Smooth muscle cell (in vitro differentiated cells): ENCODE measurements around the gene STK31. TPM values are rescaled to one million over a fixed set of nuclear protein-coding genes. Genes with fewer than 3 reads are reported as not detected.
A peak's percentile ranks its signal among the peaks of the same experiment; 100 is the strongest.

Experiments
- DNase-seq: peaks from one replicate; lab custom pipeline; 2025; ENCODE audit not compliant: unreplicated experiment; lab: John Stamatoyannopoulos, UW
- H2AFZ ChIP-seq: fragments of 200-600 bp; sonication (generic); 2 replicates; pipeline ENCODE4 v1.6.0; 2016; ENCODE audit warnings: antibody characterized with exemption, low read depth, mild to moderate bottlenecking
- H3F3A ChIP-seq: fragments of 200-600 bp; sonication (generic); 2 replicates; pipeline ENCODE4 v1.6.0; 2017; ENCODE audit warnings: antibody characterized with exemption, low read depth
- H3K27ac ChIP-seq: fragments of 200-600 bp; sonication (generic); 2 replicates; pipeline ENCODE4 v1.5.1; 2016; ENCODE audit warnings: low read depth, mild to moderate bottlenecking
- H3K27me3 ChIP-seq: fragments of 200-600 bp; sonication (generic); 2 replicates; pipeline ENCODE4 v1.6.1; 2016; ENCODE audit warnings: low read depth, mild to moderate bottlenecking
- H3K36me3 ChIP-seq: fragments of 200-600 bp; sonication (generic); 2 replicates; pipeline ENCODE4 v1.5.1; 2016; ENCODE audit warnings: low read depth
- H3K4me1 ChIP-seq: fragments of 200-600 bp; sonication (generic); 2 replicates; pipeline ENCODE4 v1.5.1; 2016; ENCODE audit warnings: low read depth
- H3K4me2 ChIP-seq: fragments of 200-600 bp; sonication (generic); 2 replicates; pipeline ENCODE4 v1.6.0; 2016; ENCODE audit warnings: mild to moderate bottlenecking
- H3K4me3 ChIP-seq: fragments of 200-600 bp; sonication (generic); 2 replicates; pipeline ENCODE4 v1.5.1; 2016; ENCODE audit warnings: mild to moderate bottlenecking
- H3K79me2 ChIP-seq: fragments of 200-600 bp; sonication (generic); 2 replicates; pipeline ENCODE4 v1.6.0; 2016; ENCODE audit warnings: low read depth, mild to moderate bottlenecking
- H3K9ac ChIP-seq: fragments of 200-600 bp; sonication (generic); 2 replicates; pipeline ENCODE4 v1.6.0; 2016; ENCODE audit warnings: low read depth
- H3K9me3 ChIP-seq: fragments of 200-600 bp; sonication (generic); replicated peaks from 2 replicates; pipeline ENCODE4 v1.5.1; 2016; ENCODE audit warnings: low read depth
- H4K20me1 ChIP-seq: fragments of 200-600 bp; sonication (generic); 2 replicates; pipeline ENCODE4 v1.6.0; 2016; ENCODE audit warnings: low read depth
- WGBS: methylation state at CpG from one replicate; pipeline ENCODE4 v1.1.7; 2016; ENCODE audit warnings: low lambda C conversion rate; 5-methylcytosine and 5-hydroxymethylcytosine counted together
- polyA plus RNA-seq: library from polyadenylated mRNA; unstranded; fragments of >200 nt; fragmentation: Nextera tagmentation; extraction: Ambion mirVana; gene quantifications from 2 replicates; pipeline ENCODE4 v1.2.1, GENCODE V29; 2016
- total RNA-seq: library from RNA; depleted of rRNA; stranded (reverse); fragments of >200 nt; gene quantifications from 2 replicates; pipeline ENCODE4 v1.2.3, GENCODE V29; 2014
- TF ChIP-seq, protein P1 (sequence below): fragments of 200-600 bp; sonication (generic); IDR thresholded peaks from 2 replicates; pipeline ENCODE4 v1.5.1; 2017; ENCODE audit warnings: borderline replicate concordance, mild to moderate bottlenecking, antibody characterized with exemption; ENCODE audit not compliant: insufficient read depth, poor library complexity, severe bottlenecking

The STK31 gene
- total and polyA plus RNA-seq, 2 experiments from 2014 or later = not detected

DNA sequence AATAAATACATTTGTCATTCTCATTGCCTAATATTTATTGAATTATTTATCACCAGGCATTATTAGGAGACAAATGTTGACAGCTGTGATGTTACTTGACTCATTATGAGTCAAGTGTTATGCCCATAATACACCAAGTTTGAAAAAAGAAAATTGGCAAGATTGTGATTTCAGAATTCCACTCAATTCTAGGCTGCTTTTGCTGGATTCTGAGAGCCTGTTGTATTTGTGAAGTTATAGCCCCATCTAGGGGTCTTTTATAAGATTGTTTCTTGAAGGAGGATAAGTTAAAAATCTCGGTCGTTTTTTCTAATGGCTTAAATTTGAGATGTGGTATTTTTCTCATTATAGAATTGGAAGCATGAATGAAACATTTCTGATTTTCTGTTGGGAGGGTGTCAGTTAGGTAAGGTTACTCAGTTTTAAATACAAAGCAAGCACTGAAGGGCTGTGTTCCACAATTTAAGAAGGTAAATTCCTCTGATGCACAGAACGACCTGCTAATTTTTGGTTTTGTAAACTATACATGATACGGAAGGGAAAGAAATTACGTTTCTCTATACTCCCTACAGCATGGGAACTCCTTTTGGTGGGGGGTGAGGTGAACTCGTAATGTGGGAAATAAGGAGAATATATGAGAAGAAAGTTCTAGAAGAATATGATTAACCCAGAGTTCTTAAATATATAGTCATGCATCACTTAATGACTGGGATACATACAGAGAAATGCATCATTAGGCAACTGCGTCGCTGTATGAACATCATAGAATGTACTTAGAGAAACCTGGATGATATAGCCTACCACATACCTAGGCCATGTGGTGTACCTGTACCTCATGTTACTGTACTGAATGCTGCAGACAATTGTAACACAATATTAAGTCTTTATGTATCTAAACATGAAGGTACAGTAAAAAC lies 2.6 kb downstream of the STK31 start:
- peaks cover 8% of the 10 kb centered on the region for H3K4me1 ChIP-seq
- H3K79me2 ChIP-seq = no peaks in the 10 kb centered on the region
- H3K27me3 ChIP-seq = no peaks in the 10 kb centered on the region
- no peak overlapping the region for H3K4me2 ChIP-seq
- no peak overlapping the region for H3K9ac ChIP-seq
- no peaks in the 10 kb centered on the region for H3K9me3 ChIP-seq
- H3K36me3 ChIP-seq = no peaks in the 10 kb centered on the region
- H3K27ac ChIP-seq = no peak overlapping the region
- H3K4me3 ChIP-seq = no peak overlapping the region
- no peaks in the 10 kb centered on the region for H3F3A ChIP-seq
- TF ChIP-seq, protein P1, sequence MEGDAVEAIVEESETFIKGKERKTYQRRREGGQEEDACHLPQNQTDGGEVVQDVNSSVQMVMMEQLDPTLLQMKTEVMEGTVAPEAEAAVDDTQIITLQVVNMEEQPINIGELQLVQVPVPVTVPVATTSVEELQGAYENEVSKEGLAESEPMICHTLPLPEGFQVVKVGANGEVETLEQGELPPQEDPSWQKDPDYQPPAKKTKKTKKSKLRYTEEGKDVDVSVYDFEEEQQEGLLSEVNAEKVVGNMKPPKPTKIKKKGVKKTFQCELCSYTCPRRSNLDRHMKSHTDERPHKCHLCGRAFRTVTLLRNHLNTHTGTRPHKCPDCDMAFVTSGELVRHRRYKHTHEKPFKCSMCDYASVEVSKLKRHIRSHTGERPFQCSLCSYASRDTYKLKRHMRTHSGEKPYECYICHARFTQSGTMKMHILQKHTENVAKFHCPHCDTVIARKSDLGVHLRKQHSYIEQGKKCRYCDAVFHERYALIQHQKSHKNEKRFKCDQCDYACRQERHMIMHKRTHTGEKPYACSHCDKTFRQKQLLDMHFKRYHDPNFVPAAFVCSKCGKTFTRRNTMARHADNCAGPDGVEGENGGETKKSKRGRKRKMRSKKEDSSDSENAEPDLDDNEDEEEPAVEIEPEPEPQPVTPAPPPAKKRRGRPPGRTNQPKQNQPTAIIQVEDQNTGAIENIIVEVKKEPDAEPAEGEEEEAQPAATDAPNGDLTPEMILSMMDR = peak; percentile 75
- no peak overlapping the region for H2AFZ ChIP-seq
- DNase-seq = no peak
- H4K20me1 ChIP-seq = no peaks in the 10 kb centered on the region
- 58% methylated on average over 8 of the region's 8 CpGs for WGBS

DNA sequence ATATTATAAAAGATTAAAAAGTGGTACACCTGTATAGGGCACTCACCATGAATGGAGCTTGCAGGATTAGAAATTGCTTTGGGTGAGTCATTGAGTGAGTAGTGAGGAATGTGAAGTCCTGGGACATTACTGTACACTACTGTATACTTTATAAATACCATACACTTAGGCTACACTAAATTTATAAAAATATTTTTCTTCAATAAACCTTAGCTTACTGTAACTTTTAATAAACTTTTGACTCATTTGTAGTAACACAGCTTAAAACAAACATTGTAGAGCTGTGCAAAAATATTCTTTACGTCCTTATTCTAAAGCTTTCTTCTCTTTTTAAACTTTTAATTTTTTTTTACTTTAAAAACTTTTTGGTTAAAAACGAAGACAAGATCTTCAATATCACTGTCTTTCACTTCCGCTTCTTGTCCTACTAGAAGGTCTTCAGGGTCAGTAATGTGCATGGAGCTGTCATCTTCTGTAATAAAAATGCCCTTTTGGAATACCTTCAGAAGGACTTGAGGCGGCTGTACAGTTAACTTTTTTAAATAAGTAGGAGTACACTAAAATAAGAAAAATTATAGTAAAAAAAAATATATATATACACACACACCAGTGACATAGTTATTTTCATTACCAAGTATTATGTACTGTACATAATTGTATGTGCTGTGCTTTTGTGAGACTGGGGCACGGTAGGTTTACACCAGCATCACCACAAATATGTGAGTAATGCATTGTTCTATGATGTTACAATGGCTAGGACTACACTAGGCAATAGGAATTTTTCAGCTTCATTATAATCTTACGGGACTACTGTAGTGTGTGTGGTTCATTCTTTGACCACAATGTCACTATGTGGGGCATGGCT lies 3.5 kb downstream of the STK31 start:
- WGBS = 53% methylated on average over 6 of the region's 6 CpGs

GRCh38 chr7:23714150-23714464 lies 4.1 kb downstream of the STK31 start:
- H3K9me3 ChIP-seq = no peaks in the 10 kb centered on the region
- no peak for DNase-seq
- no peaks in the 10 kb centered on the region for H3K27me3 ChIP-seq
- TF ChIP-seq, protein P1 = no peak
- peaks cover 8% of the 10 kb centered on the region for H3K4me1 ChIP-seq
- H3K4me3 ChIP-seq = no peak overlapping the region
- no peaks in the 10 kb centered on the region for H4K20me1 ChIP-seq
- WGBS = 51% methylated on average over 2 of the region's 2 CpGs
- no peak overlapping the region for H3K27ac ChIP-seq
- H3F3A ChIP-seq = no peaks in the 10 kb centered on the region
- H3K36me3 ChIP-seq = no peaks in the 10 kb centered on the region
- no peak overlapping the region for H3K9ac ChIP-seq
- H3K79me2 ChIP-seq = no peaks in the 10 kb centered on the region
- H3K4me2 ChIP-seq = peak overlapping the region; percentile 73
- no peak overlapping the region for H2AFZ ChIP-seq

More for the DNA sequence above, 3.5 kb downstream of the STK31 start:
- H3K9ac ChIP-seq = no peak overlapping the region
- DNase-seq = no peak
- H3K9me3 ChIP-seq = no peaks in the 10 kb centered on the region
- H3K4me2 ChIP-seq = peak overlapping the region; percentile 73
- no peak overlapping the region for H3K4me3 ChIP-seq
- TF ChIP-seq, protein P1 = no peak
- H3K27me3 ChIP-seq = no peaks in the 10 kb centered on the region
- H3K79me2 ChIP-seq = no peaks in the 10 kb centered on the region
- H3K27ac ChIP-seq = peak overlapping the region; percentile 68
- H3F3A ChIP-seq = no peaks in the 10 kb centered on the region
- H4K20me1 ChIP-seq = no peaks in the 10 kb centered on the region
- H2AFZ ChIP-seq = no peak overlapping the region
- peaks cover 8% of the 10 kb centered on the region for H3K4me1 ChIP-seq
- H3K36me3 ChIP-seq = no peaks in the 10 kb centered on the region
